Endothelial cell of umbilical vein (primary cell): ENCODE measurements around the gene CLEC16A. TPM values are rescaled to one million over a fixed set of nuclear protein-coding genes. Genes with fewer than 3 reads are reported as not detected.

Experiments used
- BruUV-seq: library from RNA; stranded (reverse); fragments of 400-500 nt; replicated peaks from 2 replicates; lab custom pipeline; 2021; lab: Mats Ljungman, UMichigan
- CTCF ChIA-PET: fragments of 300-600, 350-600 bp; sonication (Branson Sonifier 250); formaldehyde crosslinking; loops from one replicate; lab custom pipeline; 2021; ENCODE audit warnings: antibody characterized with exemption, inconsistent platforms; lab: Charles Lee
- POLR2A ChIA-PET: fragments of 300-600, 350-600 bp; sonication (Branson Sonifier 250); formaldehyde crosslinking; loops from one replicate; lab custom pipeline; 2021; ENCODE audit warnings: antibody characterized with exemption, inconsistent platforms; lab: Charles Lee
- DNase-seq: peaks from one replicate; pipeline ENCODE4 v3.0.0-alpha.2; 2011; ENCODE audit warnings: low read depth, low spot score
- FAIRE-seq: peaks from 2 replicates; lab custom pipeline; 2011; peaks lifted over from hg19 to GRCh38; lab: Jason Lieb, UNC
- H2AFZ ChIP-seq: 2 replicates; pipeline ENCODE4 v1.6.0; 2012; ENCODE audit warnings: low read depth, low read length, control low read depth, inconsistent platforms
- H3K27ac ChIP-seq: 2 replicates; pipeline ENCODE4 v1.5.1; 2011; ENCODE audit warnings: low read depth, mild to moderate bottlenecking, control low read depth, low read length, moderate library complexity; ENCODE audit not compliant: insufficient read depth
- H3K27me3 ChIP-seq, 2 experiments: 2 replicates each; pipeline versions ENCODE4 v1.6.0 to v1.6.1; 2011; ENCODE audit warnings: low read length in 2 of 2, mixed read lengths in 1 of 2; ENCODE audit not compliant: control insufficient read depth in 2 of 2, insufficient read depth in 2 of 2
- H3K36me3 ChIP-seq, 2 experiments: 2 replicates in 1 of 2; 3 replicates in 1 of 2; pipeline ENCODE4 v1.5.1; 2011; ENCODE audit warnings: low read length in 2 of 2, mild to moderate bottlenecking in 1 of 2, moderate library complexity in 1 of 2; ENCODE audit not compliant: control insufficient read depth in 2 of 2, insufficient read depth in 2 of 2; ENCODE audit errors: extremely low read depth in 1 of 2
- H3K4me1 ChIP-seq: 3 replicates; pipeline ENCODE4 v1.5.1; 2011; ENCODE audit warnings: mild to moderate bottlenecking, low read length; ENCODE audit not compliant: control insufficient read depth, insufficient read depth; ENCODE audit errors: extremely low read depth
- H3K4me2 ChIP-seq: 2 replicates; pipeline ENCODE4 v1.6.1; 2011; ENCODE audit warnings: low read length, control low read depth, mixed read lengths; ENCODE audit not compliant: insufficient read depth
- H3K4me3 ChIP-seq, 3 experiments: fragments of 200-600 bp in 1 of 3; sonication (generic), shearing (Covaris generic) in 1 of 3; replicated peaks in 1 of 3; 2 replicates each; pipeline ENCODE4 v1.5.1; 2011 to 2016; ENCODE audit warnings: control low read depth in 3 of 3, low read length in 3 of 3, mild to moderate bottlenecking in 2 of 3, inconsistent platforms in 1 of 3, low read depth in 1 of 3, moderate library complexity in 1 of 3; ENCODE audit not compliant: insufficient read depth in 1 of 3
- H3K79me2 ChIP-seq: 2 replicates; pipeline ENCODE4 v1.6.0; 2012; ENCODE audit warnings: low read length, inconsistent platforms; ENCODE audit not compliant: control insufficient read depth, insufficient read depth
- H3K9ac ChIP-seq: replicated peaks from 2 replicates; pipeline ENCODE3; 2011; ENCODE audit warnings: low read length, control low read depth; ENCODE audit not compliant: insufficient read depth; ENCODE audit errors: extremely low read depth
- H3K9me1 ChIP-seq: replicated peaks from 3 replicates; pipeline ENCODE4 v1.6.0; 2011; ENCODE audit warnings: mild to moderate bottlenecking, low read length; ENCODE audit not compliant: control insufficient read depth, insufficient read depth; ENCODE audit errors: extremely low read depth
- H3K9me3 ChIP-seq: replicated peaks from 2 replicates; pipeline ENCODE4 v1.5.1; 2012; ENCODE audit warnings: low read length, inconsistent platforms; ENCODE audit not compliant: control insufficient read depth, insufficient read depth
- H4K20me1 ChIP-seq: replicated peaks from 2 replicates; pipeline ENCODE3; 2011; ENCODE audit warnings: mild to moderate bottlenecking, low read length; ENCODE audit not compliant: control insufficient read depth, insufficient read depth; ENCODE audit errors: extremely low read depth
- GATA2 ChIP-seq: IDR thresholded peaks from 2 replicates; pipeline ENCODE4 v1.7.0; 2011; ENCODE audit warnings: low read depth, mild to moderate bottlenecking, moderate library complexity, mixed read lengths, low read length; ENCODE audit not compliant: insufficient read length, insufficient read depth
- JUN ChIP-seq: IDR thresholded peaks from 2 replicates; pipeline ENCODE4 v1.6.1; 2011; ENCODE audit warnings: borderline replicate concordance, low read depth; ENCODE audit not compliant: insufficient read length, insufficient read depth
- POLR2A ChIP-seq: IDR thresholded peaks from 2 replicates; pipeline ENCODE4 v1.6.1; 2012; ENCODE audit warnings: low read depth, mild to moderate bottlenecking, control low read depth, low read length
- POLR2AphosphoS5 ChIP-seq: IDR thresholded peaks from 2 replicates; pipeline ENCODE4 v1.6.1; 2012; ENCODE audit warnings: low read depth, mild to moderate bottlenecking, control low read depth, low read length, moderate library complexity; ENCODE audit not compliant: insufficient read depth
- dilution Hi-C: fragments of 300-500 bp; cut with MboI; formaldehyde crosslinking; loops from one replicate; pipeline ENCODE4 v1.15.0; 2019; ENCODE audit warnings: low sequenced_read_pairs; ENCODE audit not compliant: extremely low pct_ligation_motif_present
- intact Hi-C: fragments of 100-400 bp; cut with micrococcal nuclease; formaldehyde crosslinking; loops from one replicate; pipeline ENCODE4 v1.10.0; 2022
- polyA plus RNA-seq, 4 experiments: library from polyadenylated mRNA; depleted of rRNA in 3 of 4; stranded (reverse) in 3 of 4; unstranded in 1 of 4; fragments of >200 nt; gene quantifications; 2 replicates each; pipeline versions ENCODE4 v1.2.1 to v1.2.3, GENCODE V29; 2011 to 2012; ENCODE audit warnings: missing spikeins in 1 of 4
- total RNA-seq: library from RNA; stranded (reverse); gene quantifications from 2 replicates; pipeline ENCODE4 v1.2.3, GENCODE V29; 2021
- TF ChIP-seq, protein P1 (sequence below), 2 donors: IDR thresholded peaks; 1 replicate in 1 of 2; 2 replicates in 1 of 2; pipeline ENCODE4 v1.5.1; 2011; ENCODE audit warnings: low read length in 2 of 2, mild to moderate bottlenecking in 2 of 2, moderate library complexity in 2 of 2, control low read depth in 1 of 2, inconsistent platforms in 1 of 2, low read depth in 1 of 2; ENCODE audit not compliant: insufficient read depth in 1 of 2; ENCODE audit errors: extremely low read depth in 1 of 2
- TF ChIP-seq, protein P2 (sequence below): IDR thresholded peaks from 2 replicates; pipeline ENCODE4 v1.6.1; 2011; ENCODE audit not compliant: insufficient read depth, insufficient read length

CLEC16A gene
- total and polyA plus RNA-seq, 2 donors (not counting 3 experiments of a cell fraction or from before 2014, with no cell fraction given), result 11.4 to 23.3 TPM

- TF ChIP-seq POLR2A, result no peak
- no peak for TF ChIP-seq GATA2
- TF ChIP-seq JUN, result no peak
- TF ChIP-seq, protein P1, sequence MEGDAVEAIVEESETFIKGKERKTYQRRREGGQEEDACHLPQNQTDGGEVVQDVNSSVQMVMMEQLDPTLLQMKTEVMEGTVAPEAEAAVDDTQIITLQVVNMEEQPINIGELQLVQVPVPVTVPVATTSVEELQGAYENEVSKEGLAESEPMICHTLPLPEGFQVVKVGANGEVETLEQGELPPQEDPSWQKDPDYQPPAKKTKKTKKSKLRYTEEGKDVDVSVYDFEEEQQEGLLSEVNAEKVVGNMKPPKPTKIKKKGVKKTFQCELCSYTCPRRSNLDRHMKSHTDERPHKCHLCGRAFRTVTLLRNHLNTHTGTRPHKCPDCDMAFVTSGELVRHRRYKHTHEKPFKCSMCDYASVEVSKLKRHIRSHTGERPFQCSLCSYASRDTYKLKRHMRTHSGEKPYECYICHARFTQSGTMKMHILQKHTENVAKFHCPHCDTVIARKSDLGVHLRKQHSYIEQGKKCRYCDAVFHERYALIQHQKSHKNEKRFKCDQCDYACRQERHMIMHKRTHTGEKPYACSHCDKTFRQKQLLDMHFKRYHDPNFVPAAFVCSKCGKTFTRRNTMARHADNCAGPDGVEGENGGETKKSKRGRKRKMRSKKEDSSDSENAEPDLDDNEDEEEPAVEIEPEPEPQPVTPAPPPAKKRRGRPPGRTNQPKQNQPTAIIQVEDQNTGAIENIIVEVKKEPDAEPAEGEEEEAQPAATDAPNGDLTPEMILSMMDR (IDR thresholded peaks at IDR 0.05; ENCODE audit: extremely low read depth in 1 of 2, insufficient read depth in 1 of 2, low read depth in 1 of 2, low read length in 2 of 2), result no peak
- no peak for TF ChIP-seq POLR2AphosphoS5
- TF ChIP-seq, protein P2, sequence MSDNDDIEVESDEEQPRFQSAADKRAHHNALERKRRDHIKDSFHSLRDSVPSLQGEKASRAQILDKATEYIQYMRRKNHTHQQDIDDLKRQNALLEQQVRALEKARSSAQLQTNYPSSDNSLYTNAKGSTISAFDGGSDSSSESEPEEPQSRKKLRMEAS, result no peak
- Histone ChIP-seq H2AFZ (no peak overlapping the region), H3K79me2 (no peaks in the 10 kb centered on the region), H3K27ac (no peak overlapping the region), H3K4me2 (no peak overlapping the region), H3K4me3 (no peak overlapping the region), H3K9ac (no peak overlapping the region), H3K36me3 (peaks cover 2 to 6% of the 10 kb centered on the region in 2 experiments), H3K27me3 (no peaks in the 10 kb centered on the region), H3K4me1 (no peaks in the 10 kb centered on the region), H3K9me3 (no peaks in the 10 kb centered on the region), H4K20me1 (no peaks in the 10 kb centered on the region), H3K9me1 (no peaks in the 10 kb centered on the region)
- POLR2A ChIA-PET, result no interaction called here
- dilution Hi-C loops, result no loop called here
- BruUV-seq, result no TSS peak
- DNase-seq, result no peak
- no peak for FAIRE-seq
- CTCF ChIA-PET, result interaction anchor here (0.9 kb wide), 1 partner anchor 11 kb away, joined by 3 read pairs; no protein-coding TSS in a partner anchor
- intact Hi-C loops, result no loop called here
Measured at GRCh38 chr16:11060364-11060763, 116.0 kb downstream of the CLEC16A start.
